ENCODE measurements around the gene SRD5A2.

SRD5A2 gene

GRCh38 chr2:31567679-31568078, 13.1 kb downstream of the SRD5A2 start:
- DNase-seq = no peak
- Histone ChIP-seq H3K4me3 (ENCODE audit: insufficient read depth, low read depth, low read length, poor library complexity, severe bottlenecking) (no peak overlapping the region), H3K27me3 (replicated peaks; ENCODE audit: control insufficient read depth, insufficient read depth, low read length, poor library complexity, severe bottlenecking) (no peaks in the 10 kb centered on the region), H3K9me3 (ENCODE audit: control insufficient read depth, low read length) (no peaks in the 10 kb centered on the region), H3K4me1 (ENCODE audit: control insufficient read depth, insufficient read depth, low read length, poor library complexity, severe bottlenecking) (no peaks in the 10 kb centered on the region), H3K36me3 (ENCODE audit: control insufficient read depth, insufficient read depth, low read length) (no peaks in the 10 kb centered on the region), H3K27ac (ENCODE audit: insufficient read depth, low read length, poor library complexity, severe bottlenecking) (no peak overlapping the region)

- no peaks in the 10 kb centered on the region for H3K27me3 ChIP-seq (replicated peaks; ENCODE audit: control insufficient read depth, insufficient read depth, low read length, poor library complexity, severe bottlenecking)
- no peak for DNase-seq
- H3K36me3 ChIP-seq (ENCODE audit: control insufficient read depth, insufficient read depth, low read length) = no peaks in the 10 kb centered on the region
- no peaks in the 10 kb centered on the region for H3K4me1 ChIP-seq (ENCODE audit: control insufficient read depth, insufficient read depth, low read length, poor library complexity, severe bottlenecking)
- H3K27ac ChIP-seq (ENCODE audit: insufficient read depth, low read length, poor library complexity, severe bottlenecking) = no peak overlapping the region
- no peak overlapping the region for H3K4me3 ChIP-seq (ENCODE audit: insufficient read depth, low read depth, low read length, poor library complexity, severe bottlenecking)
- no peaks in the 10 kb centered on the region for H3K9me3 ChIP-seq (ENCODE audit: control insufficient read depth, low read length)
Measured at GRCh38 chr2:31563273-31563839, 17.4 kb downstream of the SRD5A2 start.

DNA sequence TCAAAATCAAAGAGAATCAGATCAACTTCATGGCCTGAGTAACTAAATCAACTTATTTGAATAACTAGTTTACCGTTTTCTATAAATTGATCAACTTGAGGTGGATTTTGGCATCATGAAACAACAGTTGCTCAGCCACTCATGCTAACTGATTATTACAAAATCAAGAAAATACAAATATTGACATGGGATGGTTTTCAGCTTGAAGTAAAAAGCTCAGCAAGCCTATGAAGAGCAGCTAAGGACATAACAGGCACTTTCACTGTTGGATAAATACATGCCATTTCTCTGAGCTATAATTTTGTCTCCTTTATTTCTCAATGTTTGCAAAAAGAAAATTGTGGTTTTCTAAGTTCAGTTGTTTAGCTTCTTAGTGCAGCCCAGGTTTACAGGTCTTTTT, 18.9 kb downstream of the SRD5A2 start:
- no peaks in the 10 kb centered on the region for H3K36me3 ChIP-seq (ENCODE audit: control insufficient read depth, insufficient read depth, low read length)
- H3K27me3 ChIP-seq (replicated peaks; ENCODE audit: control insufficient read depth, insufficient read depth, low read length, poor library complexity, severe bottlenecking) = no peaks in the 10 kb centered on the region
- H3K9me3 ChIP-seq (ENCODE audit: control insufficient read depth, low read length) = no peaks in the 10 kb centered on the region
- H3K27ac ChIP-seq (ENCODE audit: insufficient read depth, low read length, poor library complexity, severe bottlenecking) = no peak overlapping the region
- DNase-seq = no peak
- H3K4me3 ChIP-seq (ENCODE audit: insufficient read depth, low read depth, low read length, poor library complexity, severe bottlenecking) = no peak overlapping the region
- H3K4me1 ChIP-seq (ENCODE audit: control insufficient read depth, insufficient read depth, low read length, poor library complexity, severe bottlenecking) = no peaks in the 10 kb centered on the region

- H3K27ac ChIP-seq (ENCODE audit: insufficient read depth, low read length, poor library complexity, severe bottlenecking) = no peak overlapping the region
- H3K9me3 ChIP-seq (ENCODE audit: control insufficient read depth, low read length) = no peaks in the 10 kb centered on the region
- no peak for DNase-seq
- no peaks in the 10 kb centered on the region for H3K36me3 ChIP-seq (ENCODE audit: control insufficient read depth, insufficient read depth, low read length)
- H3K4me3 ChIP-seq (ENCODE audit: insufficient read depth, low read depth, low read length, poor library complexity, severe bottlenecking) = no peak overlapping the region
- H3K4me1 ChIP-seq (ENCODE audit: control insufficient read depth, insufficient read depth, low read length, poor library complexity, severe bottlenecking) = no peaks in the 10 kb centered on the region
- H3K27me3 ChIP-seq (replicated peaks; ENCODE audit: control insufficient read depth, insufficient read depth, low read length, poor library complexity, severe bottlenecking) = no peaks in the 10 kb centered on the region
Measured at GRCh38 chr2:31558401-31559295, 22.1 kb downstream of the SRD5A2 start.

DNA sequence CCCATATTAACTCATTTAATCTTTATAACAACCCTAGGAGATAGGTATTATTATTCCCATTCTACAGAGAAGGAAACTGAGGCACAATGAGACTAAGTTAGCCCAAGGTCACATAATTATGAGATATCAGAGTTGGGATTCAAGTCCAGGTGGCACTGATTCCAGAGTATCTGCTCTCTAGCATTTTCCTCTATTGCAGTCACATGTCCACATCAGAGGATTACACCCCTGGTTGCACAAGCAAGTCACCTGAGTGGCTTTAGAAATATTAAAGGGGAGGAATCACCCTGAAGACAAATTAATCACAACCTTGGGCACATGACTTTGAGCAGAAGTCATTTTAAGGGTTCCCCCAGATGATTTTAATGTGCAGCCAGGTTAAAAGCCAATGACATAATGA, 23.8 kb downstream of the SRD5A2 start:
- Histone ChIP-seq H3K27ac (ENCODE audit: insufficient read depth, low read length, poor library complexity, severe bottlenecking) (no peak overlapping the region), H3K4me1 (ENCODE audit: control insufficient read depth, insufficient read depth, low read length, poor library complexity, severe bottlenecking) (no peaks in the 10 kb centered on the region), H3K4me3 (ENCODE audit: insufficient read depth, low read depth, low read length, poor library complexity, severe bottlenecking) (no peak overlapping the region), H3K9me3 (ENCODE audit: control insufficient read depth, low read length) (no peaks in the 10 kb centered on the region), H3K36me3 (ENCODE audit: control insufficient read depth, insufficient read depth, low read length) (no peaks in the 10 kb centered on the region), H3K27me3 (replicated peaks; ENCODE audit: control insufficient read depth, insufficient read depth, low read length, poor library complexity, severe bottlenecking) (no peaks in the 10 kb centered on the region)
- DNase-seq = no peak

GRCh38 chr2:31555967-31556706, 24.6 kb downstream of the SRD5A2 start:
- Histone ChIP-seq H3K4me1 (ENCODE audit: control insufficient read depth, insufficient read depth, low read length, poor library complexity, severe bottlenecking) (no peaks in the 10 kb centered on the region), H3K27ac (ENCODE audit: insufficient read depth, low read length, poor library complexity, severe bottlenecking) (no peak overlapping the region), H3K4me3 (ENCODE audit: insufficient read depth, low read depth, low read length, poor library complexity, severe bottlenecking) (no peak overlapping the region), H3K27me3 (replicated peaks; ENCODE audit: control insufficient read depth, insufficient read depth, low read length, poor library complexity, severe bottlenecking) (no peaks in the 10 kb centered on the region), H3K36me3 (ENCODE audit: control insufficient read depth, insufficient read depth, low read length) (no peaks in the 10 kb centered on the region), H3K9me3 (ENCODE audit: control insufficient read depth, low read length) (no peaks in the 10 kb centered on the region)
- no peak for DNase-seq

DNA sequence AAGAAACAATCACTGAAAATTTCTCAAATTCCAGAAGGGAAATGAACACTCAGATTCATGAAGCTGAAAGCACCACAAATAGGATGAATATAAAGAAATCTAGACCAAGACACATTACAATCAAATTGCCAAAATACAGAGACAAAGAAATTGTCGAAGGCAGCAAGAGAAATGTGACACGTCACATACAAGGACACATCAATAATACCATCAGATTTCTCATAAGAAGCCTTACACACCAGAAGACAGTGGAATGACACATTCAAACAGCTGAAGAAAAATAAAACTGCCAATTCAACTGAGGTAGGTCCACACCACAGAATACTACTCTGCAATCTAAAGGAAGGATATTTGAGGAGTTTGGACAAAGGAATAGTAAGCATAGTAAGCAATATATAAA, 27.4 kb downstream of the SRD5A2 start:
- no peaks in the 10 kb centered on the region for H3K4me1 ChIP-seq (ENCODE audit: control insufficient read depth, insufficient read depth, low read length, poor library complexity, severe bottlenecking)
- DNase-seq = no peak

GRCh38 chr2:31547485-31547884, 33.3 kb downstream of the SRD5A2 start:
- no peaks in the 10 kb centered on the region for H3K9me3 ChIP-seq (ENCODE audit: control insufficient read depth, low read length)
- H3K4me3 ChIP-seq (ENCODE audit: insufficient read depth, low read depth, low read length, poor library complexity, severe bottlenecking) = no peak overlapping the region
- H3K4me1 ChIP-seq (ENCODE audit: control insufficient read depth, insufficient read depth, low read length, poor library complexity, severe bottlenecking) = no peaks in the 10 kb centered on the region
- H3K27me3 ChIP-seq (replicated peaks; ENCODE audit: control insufficient read depth, insufficient read depth, low read length, poor library complexity, severe bottlenecking) = no peaks in the 10 kb centered on the region
- DNase-seq = no peak
- no peaks in the 10 kb centered on the region for H3K36me3 ChIP-seq (ENCODE audit: control insufficient read depth, insufficient read depth, low read length)
- H3K27ac ChIP-seq (ENCODE audit: insufficient read depth, low read length, poor library complexity, severe bottlenecking) = no peak overlapping the region

More for the DNA sequence above, 27.4 kb downstream of the SRD5A2 start:
- Histone ChIP-seq H3K9me3 (ENCODE audit: control insufficient read depth, low read length) (no peaks in the 10 kb centered on the region), H3K36me3 (ENCODE audit: control insufficient read depth, insufficient read depth, low read length) (no peaks in the 10 kb centered on the region), H3K4me3 (ENCODE audit: insufficient read depth, low read depth, low read length, poor library complexity, severe bottlenecking) (no peak overlapping the region), H3K27me3 (replicated peaks; ENCODE audit: control insufficient read depth, insufficient read depth, low read length, poor library complexity, severe bottlenecking) (no peaks in the 10 kb centered on the region), H3K27ac (ENCODE audit: insufficient read depth, low read length, poor library complexity, severe bottlenecking) (no peak overlapping the region)

GRCh38 chr2:31541853-31542252, 38.9 kb downstream of the SRD5A2 start:
- DNase-seq = no peak
- H3K4me3 ChIP-seq (ENCODE audit: insufficient read depth, low read depth, low read length, poor library complexity, severe bottlenecking) = no peak overlapping the region
- no peaks in the 10 kb centered on the region for H3K36me3 ChIP-seq (ENCODE audit: control insufficient read depth, insufficient read depth, low read length)
- H3K27me3 ChIP-seq (replicated peaks; ENCODE audit: control insufficient read depth, insufficient read depth, low read length, poor library complexity, severe bottlenecking) = no peaks in the 10 kb centered on the region
- H3K4me1 ChIP-seq (ENCODE audit: control insufficient read depth, insufficient read depth, low read length, poor library complexity, severe bottlenecking) = no peaks in the 10 kb centered on the region
- no peaks in the 10 kb centered on the region for H3K9me3 ChIP-seq (ENCODE audit: control insufficient read depth, low read length)
- no peak overlapping the region for H3K27ac ChIP-seq (ENCODE audit: insufficient read depth, low read length, poor library complexity, severe bottlenecking)

- no peak for DNase-seq
- Histone ChIP-seq H3K9me3 (ENCODE audit: control insufficient read depth, low read length) (no peaks in the 10 kb centered on the region), H3K27me3 (replicated peaks; ENCODE audit: control insufficient read depth, insufficient read depth, low read length, poor library complexity, severe bottlenecking) (no peaks in the 10 kb centered on the region), H3K4me1 (ENCODE audit: control insufficient read depth, insufficient read depth, low read length, poor library complexity, severe bottlenecking) (no peaks in the 10 kb centered on the region), H3K4me3 (ENCODE audit: insufficient read depth, low read depth, low read length, poor library complexity, severe bottlenecking) (no peak overlapping the region), H3K36me3 (ENCODE audit: control insufficient read depth, insufficient read depth, low read length) (no peaks in the 10 kb centered on the region), H3K27ac (ENCODE audit: insufficient read depth, low read length, poor library complexity, severe bottlenecking) (no peak overlapping the region)
Measured at GRCh38 chr2:31539505-31539904, 41.2 kb downstream of the SRD5A2 start.

Data from effector memory CD4-positive, alpha-beta T cell (primary cell).